ENCODE results near the gene BAIAP3. TPM values are rescaled to one million over a fixed set of nuclear protein-coding genes. Genes with fewer than 3 reads are reported as not detected.

The BAIAP3 gene
- total RNA-seq, 2 experiments from 2014 or later: 0.31 to 0.34 TPM

GRCh38 chr16:1372292-1372950 lies 39.0 kb downstream of the BAIAP3 start:
- CTCF ChIA-PET: interaction anchor here (0.7 kb wide), 1 partner anchor 48 kb away, joined by 3 read pairs; the partner anchor contains the start of gene UQCC4
- POLR2A ChIA-PET: no interaction called here

DNA sequence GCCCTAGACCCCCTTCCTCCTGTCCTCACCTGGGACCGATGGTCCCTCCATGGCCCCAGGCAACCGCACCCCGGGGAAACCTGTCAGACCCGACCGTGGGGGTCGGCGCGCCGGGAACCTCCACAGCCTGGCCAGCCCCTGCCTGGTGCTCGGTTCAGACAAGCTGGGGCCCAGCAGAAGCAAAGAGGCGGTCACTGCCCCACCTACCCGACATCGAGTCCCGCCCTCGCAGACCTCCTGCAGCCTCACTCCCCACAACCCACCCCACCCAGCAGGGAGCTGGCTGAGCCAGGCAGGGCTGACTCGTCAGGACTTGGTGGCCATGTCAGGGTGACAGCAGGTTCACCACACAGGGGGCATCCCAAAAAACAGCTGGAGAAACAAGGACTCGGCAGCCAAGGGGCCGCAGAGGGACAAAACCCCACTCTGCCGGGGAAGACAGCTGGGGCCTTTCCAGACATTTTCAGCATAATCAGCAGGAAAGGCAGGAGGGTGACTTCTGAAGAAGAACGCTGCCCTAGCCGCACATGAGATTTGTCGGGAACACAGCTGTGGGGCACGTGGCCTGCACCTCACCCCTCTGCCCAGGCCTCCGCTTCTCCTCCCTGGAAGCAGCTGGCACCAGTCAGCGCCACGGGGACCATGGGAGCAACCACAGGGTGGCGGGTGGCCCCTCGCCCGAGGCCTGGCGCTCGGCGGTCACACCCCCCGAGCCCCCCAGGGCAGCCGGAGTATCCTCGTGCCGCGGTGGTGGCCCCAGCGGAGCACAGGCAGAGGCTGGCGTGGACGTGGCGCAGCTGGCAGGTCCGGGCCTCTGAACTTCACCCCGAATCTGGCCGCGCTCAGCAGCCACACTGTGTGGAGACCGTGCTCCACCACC lies 41.2 kb downstream of the BAIAP3 start:
- CTCF ChIA-PET: interaction anchor here (0.9 kb wide), 1 partner anchor 11 kb away, joined by 4 read pairs; no protein-coding TSS in a partner anchor

GRCh38 chr16:1375298-1375640 lies 41.8 kb downstream of the BAIAP3 start:
- ChIA-PET CTCF (interaction anchor here (0.9 kb wide), 1 partner anchor 11 kb away, joined by 4 read pairs; no protein-coding TSS in a partner anchor), POLR2A (no interaction called here)

More for the DNA sequence above, 41.2 kb downstream of the BAIAP3 start:
- POLR2A ChIA-PET: no interaction called here

DNA sequence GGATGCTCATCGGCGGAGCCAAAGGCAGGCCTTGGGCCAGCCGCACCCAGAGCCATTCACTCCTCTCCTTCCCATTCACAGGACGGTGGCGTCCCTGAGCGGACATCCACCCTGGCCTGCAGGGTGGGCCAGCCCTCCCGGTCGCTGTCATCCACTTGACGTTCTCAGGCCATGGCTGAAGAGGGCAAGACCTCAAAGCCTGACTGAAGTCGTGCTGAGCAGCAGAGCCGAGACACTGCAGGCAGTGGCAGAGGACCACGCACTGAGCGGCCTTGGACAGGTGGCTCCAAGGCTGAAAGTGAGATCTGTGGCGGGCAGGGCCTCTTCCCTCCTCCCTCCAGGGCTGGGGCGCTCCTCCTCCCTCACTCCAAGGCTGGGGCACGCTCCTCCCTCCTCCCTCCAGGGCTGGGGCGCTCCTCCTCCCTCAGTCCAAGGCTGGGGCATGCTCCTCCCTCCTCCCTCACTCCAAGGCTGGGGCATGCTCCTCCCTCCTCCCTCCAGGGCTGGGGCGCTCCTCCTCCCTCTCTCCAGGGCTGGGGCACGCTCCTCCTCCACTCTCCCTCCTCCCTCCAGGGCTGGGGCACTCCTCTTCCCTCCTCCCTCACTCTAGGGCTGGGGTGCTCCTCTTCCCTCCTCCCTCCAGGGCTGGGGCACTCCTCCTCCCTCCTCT lies 42.4 kb downstream of the BAIAP3 start:
- ChIA-PET POLR2A (no interaction called here), CTCF (no interaction called here)

DNA sequence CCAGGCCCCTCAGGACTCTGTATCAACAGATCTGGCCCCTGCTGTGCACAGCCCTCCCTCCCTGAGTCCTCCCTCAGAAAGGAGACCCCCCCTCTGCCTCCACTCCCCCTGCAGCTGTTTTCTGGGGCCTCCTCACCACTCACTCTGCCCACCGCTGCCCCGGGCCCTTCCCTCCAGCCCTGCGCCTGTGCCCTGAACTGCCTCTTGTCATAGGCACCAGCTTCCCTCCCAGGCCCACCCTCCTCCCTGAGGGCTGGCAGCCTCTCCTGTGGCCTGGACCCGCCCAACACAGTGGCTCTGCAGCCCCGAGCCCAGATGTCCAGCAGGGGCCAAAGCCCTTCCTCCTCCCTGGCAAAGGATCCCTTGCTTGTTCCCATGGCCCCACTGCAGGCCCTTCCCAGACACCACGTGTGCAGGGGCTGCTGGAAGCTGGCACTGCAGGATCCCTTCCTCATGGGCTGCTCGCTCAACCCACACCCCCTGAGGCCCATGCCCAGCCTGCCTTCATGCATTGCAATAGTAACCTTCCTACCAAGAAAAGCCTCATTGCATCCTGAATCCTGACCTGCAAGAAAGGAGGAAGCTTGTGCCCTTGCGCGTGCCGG lies 44.1 kb downstream of the BAIAP3 start:
- CTCF ChIA-PET: interaction anchor here (5.7 kb wide), 1 partner anchor 14 kb away, joined by 25 read pairs; no protein-coding TSS in a partner anchor
- POLR2A ChIA-PET: interaction anchor here (1.0 kb wide), 1 partner anchor 14 kb away, joined by 3 read pairs; no protein-coding TSS in a partner anchor

DNA sequence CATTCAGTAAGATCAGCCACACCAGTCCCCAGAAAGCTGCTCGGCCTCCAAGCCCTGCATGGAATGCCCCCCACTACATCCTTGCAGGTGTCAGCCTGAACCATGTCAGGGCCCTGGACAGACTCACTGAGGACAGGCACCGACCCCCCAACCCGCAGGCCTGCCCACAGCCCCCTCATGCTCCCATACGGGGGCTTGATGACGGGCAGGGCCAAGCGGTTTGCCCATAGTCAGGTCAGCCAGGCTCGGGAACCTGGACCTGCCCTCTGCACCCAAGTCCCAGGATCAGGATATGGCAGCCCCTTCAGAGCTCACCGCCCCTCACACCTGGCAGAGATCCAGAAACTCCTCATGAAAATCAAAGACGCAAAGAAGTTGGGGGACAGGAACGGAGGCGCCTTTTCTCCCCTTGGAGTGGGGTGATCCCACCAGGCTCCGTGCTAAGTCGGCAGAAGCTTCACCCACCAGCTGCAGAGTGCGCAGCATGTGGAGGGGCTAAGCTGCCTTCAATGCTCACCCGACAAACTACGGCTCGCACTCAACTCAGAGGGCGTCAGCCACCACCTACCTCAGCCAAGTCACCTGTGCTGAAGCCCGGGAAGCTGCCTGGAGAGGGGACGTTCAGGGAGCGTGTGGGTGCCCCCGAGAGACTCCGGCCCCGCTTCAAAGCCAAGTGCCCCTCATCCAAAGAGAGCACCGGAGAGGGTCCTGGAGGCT lies 44.8 kb downstream of the BAIAP3 start:
- POLR2A ChIA-PET: interaction anchor here (0.5 to 1.0 kb wide), 2 partner anchors 12 to 649 kb away, joined by 3 read pairs; partner anchors contain the start of gene NHERF2

GRCh38 chr16:1378804-1379303 lies 45.4 kb downstream of the BAIAP3 start:
- ChIA-PET POLR2A (interaction anchor here (0.5 to 1.0 kb wide), 4 partner anchors 12 to 648 kb away, joined by 3 to 4 read pairs (median 4); partner anchors contain the start of gene NHERF2), CTCF (interaction anchor here (1.5 to 5.7 kb wide), 2 partner anchors 15 to 34 kb away, joined by 3 to 25 read pairs; no protein-coding TSS in a partner anchor)

More for the DNA sequence above, 44.8 kb downstream of the BAIAP3 start:
- CTCF ChIA-PET: interaction anchor here (0.6 to 5.7 kb wide), 2 partner anchors 15 to 304 kb away, joined by 3 to 25 read pairs; no protein-coding TSS in a partner anchor

GRCh38 chr16:1379304-1380076 lies 46.0 kb downstream of the BAIAP3 start:
- ChIA-PET CTCF (interaction anchor here (1.5 to 5.7 kb wide), 2 partner anchors 16 to 34 kb away, joined by 3 to 25 read pairs; no protein-coding TSS in a partner anchor), POLR2A (interaction anchor here (0.6 to 1.0 kb wide), 4 partner anchors 13 to 326 kb away, joined by 3 to 4 read pairs (median 4); no protein-coding TSS in a partner anchor)

DNA sequence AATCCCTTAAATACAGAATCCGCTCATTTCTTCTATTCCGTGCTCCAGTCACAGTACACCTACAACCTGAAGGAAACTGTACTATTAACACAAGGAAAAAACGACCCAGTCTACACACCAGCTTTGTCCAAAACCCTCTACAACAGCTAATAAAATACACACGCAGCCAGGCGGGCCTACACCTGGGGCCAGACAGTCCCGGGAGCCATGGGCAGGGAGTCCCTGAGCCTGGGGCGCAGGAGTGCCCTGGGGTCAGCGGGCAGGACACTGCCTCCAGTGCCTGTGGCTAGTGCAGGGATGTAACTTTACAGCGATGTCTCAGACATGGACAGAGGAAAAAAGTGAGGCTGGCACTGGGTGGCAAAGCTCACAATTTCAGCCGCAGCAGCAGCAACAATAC lies 46.8 kb downstream of the BAIAP3 start:
- POLR2A ChIA-PET: interaction anchor here (0.6 kb wide), 2 partner anchors 28 to 42 kb away, joined by 3 to 4 read pairs; no protein-coding TSS in a partner anchor
- CTCF ChIA-PET: interaction anchor here (0.7 to 5.7 kb wide), 3 partner anchors 17 to 113 kb away, joined by 3 to 25 read pairs (median 5); partner anchors contain the start of gene TELO2

DNA sequence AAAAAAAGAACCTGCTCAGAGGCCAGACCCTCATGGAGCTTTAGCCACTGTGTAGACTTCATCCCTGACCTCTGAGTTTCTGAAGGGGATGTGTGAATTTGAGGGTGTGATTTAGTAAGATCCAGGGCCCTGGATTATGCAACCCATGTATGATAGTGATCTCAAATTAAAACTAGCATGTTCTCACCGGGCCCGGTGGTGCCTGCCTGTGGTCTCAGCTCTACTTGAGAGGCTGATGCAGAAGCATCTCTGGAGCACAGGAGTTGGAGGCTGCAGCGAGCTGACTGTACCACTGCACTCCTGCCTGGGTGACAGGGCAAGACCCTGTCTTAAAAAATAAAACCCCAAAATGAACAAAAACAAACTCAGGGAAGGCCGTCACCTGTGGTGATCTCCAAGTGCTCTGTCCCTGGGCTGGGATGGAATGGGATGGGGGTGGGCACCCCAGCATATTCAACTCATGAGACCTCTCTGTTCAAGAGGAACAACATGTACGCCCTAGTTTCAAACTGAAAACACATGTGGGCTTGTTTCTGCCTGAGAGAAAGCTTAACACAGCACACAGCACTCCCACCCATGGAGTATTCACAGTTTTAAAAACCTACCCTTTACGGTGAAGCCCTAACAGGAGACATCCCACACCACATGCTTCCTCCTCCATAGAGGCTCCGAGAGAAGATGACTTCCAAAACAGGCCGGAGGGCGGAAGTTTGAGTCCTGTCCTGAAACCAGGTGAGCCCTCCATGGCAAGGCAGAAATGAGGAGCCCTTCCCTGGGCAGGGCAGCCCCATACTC lies 48.4 kb downstream of the BAIAP3 start:
- CTCF ChIA-PET: interaction anchor here (5.7 kb wide), 1 partner anchor 18 kb away, joined by 25 read pairs; no protein-coding TSS in a partner anchor
- POLR2A ChIA-PET: interaction anchor here (0.6 kb wide), 1 partner anchor 39 kb away, joined by 13 read pairs; no protein-coding TSS in a partner anchor

- CTCF ChIA-PET: no interaction called here
- POLR2A ChIA-PET: no interaction called here
Observed at GRCh38 chr16:1383556-1383955, 50.1 kb downstream of the BAIAP3 start.

- ChIA-PET POLR2A (no interaction called here), CTCF (no interaction called here)
Observed at GRCh38 chr16:1385232-1385631, 51.8 kb downstream of the BAIAP3 start.

GRCh38 chr16:1387331-1387730 lies 53.9 kb downstream of the BAIAP3 start:
- POLR2A ChIA-PET: no interaction called here
- CTCF ChIA-PET: no interaction called here

DNA sequence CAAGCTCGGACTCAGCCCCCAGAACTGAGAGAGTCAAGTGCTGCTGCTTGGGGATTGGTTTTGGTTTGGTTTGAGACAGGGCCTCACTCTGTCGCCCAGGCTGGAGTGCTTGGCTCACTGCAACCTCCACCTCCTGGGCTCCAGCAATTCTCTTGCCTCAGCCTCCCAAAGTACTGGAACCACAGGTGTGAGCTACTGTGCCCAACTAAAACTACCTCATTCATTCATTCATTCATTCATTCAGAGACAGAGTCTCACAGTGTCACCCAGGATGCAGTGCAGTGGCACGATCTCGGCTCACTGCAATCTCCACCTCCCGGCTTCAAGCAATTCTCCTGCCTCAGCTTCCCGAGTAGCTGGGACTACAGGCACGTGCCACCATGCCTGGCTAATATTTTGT lies 56.3 kb downstream of the BAIAP3 start:
- ChIA-PET POLR2A (no interaction called here), CTCF (interaction anchor here (1.0 kb wide), 1 partner anchor 539 kb away, joined by 3 read pairs; no protein-coding TSS in a partner anchor)

GRCh38 chr16:1390239-1390779 lies 56.9 kb downstream of the BAIAP3 start:
- ChIA-PET POLR2A (no interaction called here), CTCF (no interaction called here)

DNA sequence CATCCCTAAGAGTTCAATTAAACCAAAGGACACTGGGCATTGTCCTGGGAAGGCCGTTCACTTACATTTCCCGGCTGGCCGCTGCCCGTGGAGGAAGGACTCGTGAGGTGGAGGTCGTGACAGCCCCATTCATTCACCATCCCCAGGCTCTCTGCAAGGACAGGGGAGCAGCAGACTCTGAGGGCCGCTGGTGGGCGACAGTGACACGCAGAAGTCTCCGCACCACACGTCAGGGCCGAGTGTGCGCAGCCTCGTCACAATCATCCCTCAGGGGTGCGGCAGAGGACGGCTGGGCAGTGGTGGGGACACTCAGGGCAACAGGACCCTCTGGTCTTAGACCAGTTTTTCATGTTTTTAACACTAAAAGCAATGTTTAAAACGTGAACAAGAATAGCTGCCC lies 59.4 kb downstream of the BAIAP3 start:
- CTCF ChIA-PET: interaction anchor here (0.6 kb wide), 1 partner anchor 124 kb away, joined by 3 read pairs; no protein-coding TSS in a partner anchor

More for the DNA sequence above, 59.4 kb downstream of the BAIAP3 start:
- POLR2A ChIA-PET: no interaction called here

All from activated CD8-positive, alpha-beta memory T cell treated with anti-CD3 and anti-CD28 coated beads for 36 hours (primary cell).